ENCODE data around the gene IL13.

The IL13 gene

GRCh38 chr5:132655821-132656773, 1.9 kb upstream of the IL13 start:
- Histone ChIP-seq H3K9ac (ENCODE audit: insufficient read length, low read depth) (peak overlapping the region; percentile 50), H3K4me3 (ENCODE audit: insufficient read length, low read depth) (peak overlapping the region; percentile 37), H3K4me1 (ENCODE audit: insufficient read depth, insufficient read length) (peaks cover under 1% of the 10 kb centered on the region), H3K36me3 (ENCODE audit: insufficient read depth, insufficient read length, low read length) (no peaks in the 10 kb centered on the region), H3K27me3 (ENCODE audit: insufficient read depth, insufficient read length) (peaks cover 37% of the 10 kb centered on the region), H3K9me3 (ENCODE audit: insufficient read depth, low read length) (no peaks in the 10 kb centered on the region)
- no peak for TF ChIP-seq YY1 (IDR thresholded peaks at IDR 0.05; ENCODE audit: insufficient read depth, insufficient read length)
- TF ChIP-seq ZNF274 (IDR thresholded peaks at IDR 0.05; ENCODE audit: low read depth, low read length): no peak
- no peak for TF ChIP-seq SUZ12 (IDR thresholded peaks at IDR 0.05; ENCODE audit: extremely low read depth, insufficient read depth, insufficient read length)
- no peak for DNase-seq (ENCODE audit: low read depth, low spot score)

DNA sequence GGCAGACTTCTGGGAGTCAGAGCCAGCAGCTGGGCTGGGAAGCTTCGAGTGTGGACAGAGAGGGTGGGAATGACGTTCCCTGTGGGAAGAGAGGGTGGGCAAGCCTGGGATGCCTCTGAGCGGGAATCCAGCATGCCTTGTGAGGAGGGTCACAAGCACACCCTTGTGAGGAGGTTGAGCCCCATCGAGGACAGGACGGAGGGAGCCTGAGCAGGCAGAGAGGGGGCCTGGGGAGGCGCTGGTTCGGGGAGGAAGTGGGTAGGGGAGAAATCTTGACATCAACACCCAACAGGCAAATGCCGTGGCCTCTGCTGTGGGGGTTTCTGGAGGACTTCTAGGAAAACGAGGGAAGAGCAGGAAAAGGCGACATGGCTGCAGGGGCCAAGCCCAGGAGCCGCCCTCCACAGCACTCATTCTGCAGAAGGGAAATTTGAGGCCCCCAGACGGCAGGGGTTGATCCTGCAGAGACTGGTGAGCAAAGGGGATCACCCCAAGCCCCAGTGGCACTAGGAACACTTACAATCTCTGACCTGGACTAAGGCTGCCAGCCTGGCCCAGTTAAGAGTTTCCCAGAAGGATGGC, 1.1 kb upstream of the IL13 start:
- peak overlapping the region; percentile 37 for H3K4me3 ChIP-seq (ENCODE audit: insufficient read length, low read depth)
- H3K36me3 ChIP-seq (ENCODE audit: insufficient read depth, insufficient read length, low read length): no peaks in the 10 kb centered on the region
- no peak for TF ChIP-seq YY1 (IDR thresholded peaks at IDR 0.05; ENCODE audit: insufficient read depth, insufficient read length)
- TF ChIP-seq ZNF274 (IDR thresholded peaks at IDR 0.05; ENCODE audit: low read depth, low read length): no peak
- TF ChIP-seq SUZ12 (IDR thresholded peaks at IDR 0.05; ENCODE audit: extremely low read depth, insufficient read depth, insufficient read length): no peak
- H3K4me1 ChIP-seq (ENCODE audit: insufficient read depth, insufficient read length): peaks cover 3% of the 10 kb centered on the region
- H3K9ac ChIP-seq (ENCODE audit: insufficient read length, low read depth): no peak overlapping the region
- no peaks in the 10 kb centered on the region for H3K9me3 ChIP-seq (ENCODE audit: insufficient read depth, low read length)
- peaks cover 37% of the 10 kb centered on the region for H3K27me3 ChIP-seq (ENCODE audit: insufficient read depth, insufficient read length)
- DNase-seq (ENCODE audit: low read depth, low spot score): no peak

DNA sequence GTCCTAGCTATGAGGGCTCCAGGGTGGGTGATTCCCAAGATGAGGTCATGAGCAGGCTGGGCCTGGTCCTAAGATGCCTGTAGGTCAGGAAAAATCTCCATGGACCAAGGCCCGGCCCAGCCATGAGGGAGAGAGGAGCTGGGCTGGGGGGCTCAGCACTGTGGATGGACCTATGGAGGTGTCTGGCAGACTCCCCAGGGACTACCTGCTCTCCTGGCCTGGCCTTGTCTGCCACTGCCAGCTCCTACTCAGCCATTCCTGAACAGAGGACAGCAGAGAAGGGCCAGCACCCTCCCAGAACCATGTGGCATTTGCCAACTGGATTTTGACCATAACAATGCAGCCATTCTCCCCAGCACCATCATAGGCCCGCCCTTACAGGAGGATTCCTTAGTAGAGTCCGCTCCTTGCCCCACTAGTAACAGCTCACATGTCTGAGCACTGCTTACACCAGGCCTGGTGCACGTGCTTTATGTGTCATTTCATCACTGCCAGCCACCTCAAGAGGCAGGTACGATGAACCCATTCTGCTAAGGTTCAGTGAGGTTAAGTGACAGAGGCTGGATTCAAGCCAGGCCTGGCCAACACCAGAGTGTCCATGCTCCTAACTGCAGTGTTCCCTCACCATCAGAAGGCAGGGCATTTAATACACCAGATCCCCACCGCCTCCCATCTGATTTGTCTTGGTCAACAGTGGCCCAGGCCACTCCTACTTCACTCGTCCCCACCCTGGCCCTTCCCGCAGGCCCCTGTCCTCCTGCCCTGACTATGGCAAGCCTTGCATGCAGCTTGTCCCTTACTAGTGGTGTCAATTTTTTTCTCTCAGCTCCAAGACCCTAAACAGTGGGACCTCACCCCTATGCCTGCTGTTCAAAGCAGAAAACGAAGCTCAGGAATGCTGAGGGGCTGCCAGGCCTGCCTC, 669 bp downstream of the IL13 start:
- no peak for TF ChIP-seq ZNF274 (IDR thresholded peaks at IDR 0.05; ENCODE audit: low read depth, low read length)
- no peak for TF ChIP-seq YY1 (IDR thresholded peaks at IDR 0.05; ENCODE audit: insufficient read depth, insufficient read length)
- no peak for TF ChIP-seq SUZ12 (IDR thresholded peaks at IDR 0.05; ENCODE audit: extremely low read depth, insufficient read depth, insufficient read length)
- Histone ChIP-seq H3K9ac (ENCODE audit: insufficient read length, low read depth) (no peak overlapping the region), H3K36me3 (ENCODE audit: insufficient read depth, insufficient read length, low read length) (no peaks in the 10 kb centered on the region), H3K4me3 (ENCODE audit: insufficient read length, low read depth) (no peak overlapping the region), H3K9me3 (ENCODE audit: insufficient read depth, low read length) (no peaks in the 10 kb centered on the region), H3K27me3 (ENCODE audit: insufficient read depth, insufficient read length) (peaks cover 37% of the 10 kb centered on the region), H3K4me1 (ENCODE audit: insufficient read depth, insufficient read length) (peaks cover 3% of the 10 kb centered on the region)
- DNase-seq (ENCODE audit: low read depth, low spot score): no peak

DNA sequence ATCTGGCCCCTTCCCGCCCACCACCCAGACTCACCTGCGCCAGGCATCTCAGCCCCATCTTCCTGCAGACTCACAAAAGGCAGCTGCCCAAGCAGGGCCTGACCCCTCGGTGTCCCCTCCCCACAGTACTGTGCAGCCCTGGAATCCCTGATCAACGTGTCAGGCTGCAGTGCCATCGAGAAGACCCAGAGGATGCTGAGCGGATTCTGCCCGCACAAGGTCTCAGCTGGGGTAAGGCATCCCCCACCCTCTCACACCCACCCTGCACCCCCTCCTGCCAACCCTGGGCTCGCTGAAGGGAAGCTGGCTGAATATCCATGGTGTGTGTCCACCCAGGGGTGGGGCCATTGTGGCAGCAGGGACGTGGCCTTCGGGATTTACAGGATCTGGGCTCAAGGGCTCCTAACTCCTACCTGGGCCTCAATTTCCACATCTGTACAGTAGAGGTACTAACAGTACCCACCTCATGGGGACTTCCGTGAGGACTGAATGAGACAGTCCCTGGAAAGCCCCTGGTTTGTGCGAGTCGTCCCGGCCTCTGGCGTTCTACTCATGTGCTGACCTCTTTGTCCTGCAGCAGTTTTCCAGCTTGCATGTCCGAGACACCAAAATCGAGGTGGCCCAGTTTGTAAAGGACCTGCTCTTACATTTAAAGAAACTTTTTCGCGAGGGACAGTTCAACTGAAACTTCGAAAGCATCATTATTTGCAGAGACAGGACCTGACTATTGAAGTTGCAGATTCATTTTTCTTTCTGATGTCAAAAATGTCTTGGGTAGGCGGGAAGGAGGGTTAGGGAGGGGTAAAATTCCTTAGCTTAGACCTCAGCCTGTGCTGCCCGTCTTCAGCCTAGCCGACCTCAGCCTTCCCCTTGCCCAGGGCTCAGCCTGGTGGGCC, 1.9 kb downstream of the IL13 start:
- H3K4me1 ChIP-seq (ENCODE audit: insufficient read depth, insufficient read length): peaks cover 3% of the 10 kb centered on the region
- no peak overlapping the region for H3K9ac ChIP-seq (ENCODE audit: insufficient read length, low read depth)
- TF ChIP-seq ZNF274 (IDR thresholded peaks at IDR 0.05; ENCODE audit: low read depth, low read length) (no peak), SUZ12 (IDR thresholded peaks at IDR 0.05; ENCODE audit: extremely low read depth, insufficient read depth, insufficient read length) (no peak), YY1 (IDR thresholded peaks at IDR 0.05; ENCODE audit: insufficient read depth, insufficient read length) (no peak)

DNA sequence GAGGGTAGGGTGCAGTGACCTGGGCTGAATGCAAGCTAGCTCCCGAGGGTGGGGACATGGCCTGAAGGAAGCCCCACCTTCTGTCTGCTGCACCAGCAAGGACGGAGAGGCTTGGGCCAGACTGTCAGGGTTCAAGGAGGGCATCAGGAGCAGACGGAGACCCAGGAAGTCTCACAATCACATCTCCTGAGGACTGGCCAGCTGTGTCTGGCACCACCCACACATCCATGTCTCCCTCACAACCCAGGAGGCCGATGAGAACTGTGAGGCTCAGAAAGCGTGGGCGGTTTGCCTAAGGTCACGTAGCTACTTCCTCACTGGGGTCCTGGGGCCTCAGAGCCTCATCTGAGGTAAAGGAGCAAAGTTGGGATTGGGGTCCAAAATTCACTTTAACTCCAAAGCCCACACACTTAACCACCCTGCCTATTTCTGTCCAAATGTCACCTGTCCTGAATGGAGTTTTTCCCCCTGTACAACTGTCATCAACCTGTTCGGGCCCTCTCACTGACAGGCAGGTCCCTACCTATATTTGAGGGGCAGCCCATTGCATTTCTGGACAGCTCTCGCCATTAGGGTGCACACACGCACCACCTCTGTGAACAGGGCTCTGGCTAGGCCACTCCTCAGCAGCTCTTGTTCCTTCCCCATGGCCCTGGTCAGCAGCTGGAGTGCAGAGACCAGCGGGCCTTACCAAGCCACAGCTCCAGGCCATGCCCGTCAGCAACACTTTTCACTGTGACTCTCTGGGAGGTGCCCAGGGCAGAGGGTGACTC, 3.4 kb downstream of the IL13 start:
- Histone ChIP-seq H3K27me3 (ENCODE audit: insufficient read depth, insufficient read length) (peaks cover 18% of the 10 kb centered on the region), H3K9ac (ENCODE audit: insufficient read length, low read depth) (no peak overlapping the region), H3K9me3 (ENCODE audit: insufficient read depth, low read length) (no peaks in the 10 kb centered on the region), H3K4me1 (ENCODE audit: insufficient read depth, insufficient read length) (peaks cover 3% of the 10 kb centered on the region), H3K36me3 (ENCODE audit: insufficient read depth, insufficient read length, low read length) (no peaks in the 10 kb centered on the region), H3K4me3 (ENCODE audit: insufficient read length, low read depth) (no peak overlapping the region)
- TF ChIP-seq SUZ12 (IDR thresholded peaks at IDR 0.05; ENCODE audit: extremely low read depth, insufficient read depth, insufficient read length) (no peak), YY1 (IDR thresholded peaks at IDR 0.05; ENCODE audit: insufficient read depth, insufficient read length) (no peak)
- DNase-seq (ENCODE audit: low read depth, low spot score): no peak

More for the DNA sequence above, 1.9 kb downstream of the IL13 start:
- H3K9me3 ChIP-seq (ENCODE audit: insufficient read depth, low read length): no peaks in the 10 kb centered on the region
- peaks cover 34% of the 10 kb centered on the region for H3K27me3 ChIP-seq (ENCODE audit: insufficient read depth, insufficient read length)
- no peak overlapping the region for H3K4me3 ChIP-seq (ENCODE audit: insufficient read length, low read depth)
- no peak for DNase-seq (ENCODE audit: low read depth, low spot score)
- H3K36me3 ChIP-seq (ENCODE audit: insufficient read depth, insufficient read length, low read length): no peaks in the 10 kb centered on the region

DNA sequence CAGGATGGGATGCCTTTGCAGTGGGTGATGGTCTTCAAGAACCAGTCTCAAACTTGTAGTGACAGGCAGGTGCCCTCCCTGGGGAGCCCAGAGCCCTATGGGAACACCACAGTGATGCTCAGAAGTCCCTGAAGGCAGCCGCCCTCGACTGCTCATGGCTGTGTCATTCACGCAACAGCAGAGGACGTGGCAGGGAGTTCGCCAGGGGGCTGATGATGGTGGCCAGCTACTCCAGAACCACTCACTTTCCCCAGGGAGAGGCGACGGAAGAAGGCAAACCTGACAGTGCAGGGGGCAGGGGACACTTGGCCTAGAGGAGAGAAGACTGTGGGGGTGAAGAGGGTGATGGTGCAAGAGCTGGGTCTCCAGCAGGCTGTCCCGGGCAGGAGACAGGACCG, 4.0 kb downstream of the IL13 start:
- no peaks in the 10 kb centered on the region for H3K9me3 ChIP-seq (ENCODE audit: insufficient read depth, low read length)
- TF ChIP-seq ZNF274 (IDR thresholded peaks at IDR 0.05; ENCODE audit: low read depth, low read length) (no peak), YY1 (IDR thresholded peaks at IDR 0.05; ENCODE audit: insufficient read depth, insufficient read length) (no peak), SUZ12 (IDR thresholded peaks at IDR 0.05; ENCODE audit: extremely low read depth, insufficient read depth, insufficient read length) (no peak)
- no peak for DNase-seq (ENCODE audit: low read depth, low spot score)
- H3K4me3 ChIP-seq (ENCODE audit: insufficient read length, low read depth): no peak overlapping the region
- H3K9ac ChIP-seq (ENCODE audit: insufficient read length, low read depth): no peak overlapping the region
- no peaks in the 10 kb centered on the region for H3K36me3 ChIP-seq (ENCODE audit: insufficient read depth, insufficient read length, low read length)
- H3K27me3 ChIP-seq (ENCODE audit: insufficient read depth, insufficient read length): peaks cover 12% of the 10 kb centered on the region
- peaks cover 3% of the 10 kb centered on the region for H3K4me1 ChIP-seq (ENCODE audit: insufficient read depth, insufficient read length)
